Tibial nerve (tissue), 4 donors: ENCODE measurements around the gene MTNR1A.

Source experiments
- CTCF ChIP-seq, 5 experiments: fragments of 200-600 bp in 3 of 5; fragments of 450-650 bp in 2 of 5; sonication (generic) in 3 of 5; IDR thresholded peaks; one replicate each; pipeline ENCODE4 v1.5.1; 2016 to 2019; ENCODE audit warnings: antibody characterized with exemption in 5 of 5, mild to moderate bottlenecking in 3 of 5, moderate library complexity in 2 of 5
- EP300 ChIP-seq, 2 donors: sonication (generic); formaldehyde crosslinking; IDR thresholded peaks; one replicate each; pipeline ENCODE4 v1.6.1; 2017; ENCODE audit warnings: antibody characterized with exemption in 2 of 2, mild to moderate bottlenecking in 1 of 2
- POLR2A ChIP-seq, 2 donors: fragments of 450-650 bp; IDR thresholded peaks; one replicate each; pipeline ENCODE4 v1.6.1; 2017; ENCODE audit warnings: antibody characterized with exemption in 2 of 2, mild to moderate bottlenecking in 2 of 2, moderate library complexity in 2 of 2

GRCh38 chr4:186536285-186536684 lies 19.1 kb downstream of the MTNR1A start:
- TF ChIP-seq CTCF (IDR thresholded peaks at IDR 0.05) (no peak), POLR2A (IDR thresholded peaks at IDR 0.05) (no peak), EP300 (IDR thresholded peaks at IDR 0.05) (no peak)
